HL-60 (cell line): ENCODE measurements around the gene PCDHB5.
"Not testable (repeated sequence)": the region's sequence is repeated elsewhere in the genome, so short reads cannot be mapped to it uniquely, and the experiment has no call there.

Experiments used
- CTCF ChIP-seq: IDR thresholded peaks from one replicate; pipeline ENCODE4 v1.5.1; 2011; ENCODE audit warnings: low read length, control low read depth, inconsistent platforms; ENCODE audit not compliant: insufficient read depth
- POLR2AphosphoS5 ChIP-seq: IDR thresholded peaks from 2 replicates; pipeline ENCODE4 v1.6.1; 2012; ENCODE audit warnings: low read depth
- REST ChIP-seq: IDR thresholded peaks from 2 replicates; pipeline ENCODE4 v1.6.1; 2012; ENCODE audit warnings: low read depth; ENCODE audit not compliant: insufficient replicate concordance

- not testable (repeated sequence) for TF ChIP-seq CTCF, REST, POLR2AphosphoS5
Measured at GRCh38 chr5:141174291-141175104, 39.5 kb downstream of the PCDHB5 start.
